Lower lobe of right lung (tissue), 2 donors: ENCODE results near the gene CACNA1E. TPM values are rescaled to one million over a fixed set of nuclear protein-coding genes. Genes with fewer than 3 reads are reported as not detected.

Experiments
- ATAC-seq, 2 donors: fragments of 200-7000 bp; cut with Tn5 transposase; one replicate each; pipeline ENCODE4 v1.9.1; 2020 to 2022; ENCODE audit warnings: mild to moderate bottlenecking in 2 of 2, moderate library complexity in 2 of 2
- DNase-seq: peaks from one replicate; pipeline ENCODE4 v3.0.0-alpha.2; 2020
- H3K27ac ChIP-seq: fragments of 200-600 bp; one replicate; pipeline ENCODE4 v1.8.0; 2022
- H3K27me3 ChIP-seq: fragments of 200-600 bp; one replicate; pipeline ENCODE4 v1.8.0; 2022; ENCODE audit warnings: low read depth
- H3K36me3 ChIP-seq: fragments of 200-600 bp; one replicate; pipeline ENCODE4 v1.8.0; 2022; ENCODE audit warnings: mild to moderate bottlenecking
- H3K4me1 ChIP-seq: fragments of 200-600 bp; one replicate; pipeline ENCODE4 v1.8.0; 2022
- H3K4me3 ChIP-seq: fragments of 200-600 bp; one replicate; pipeline ENCODE4 v1.8.0; 2022; ENCODE audit warnings: mild to moderate bottlenecking
- H3K9me3 ChIP-seq: fragments of 200-600 bp; one replicate; pipeline ENCODE4 v1.8.0; 2022
- intact Hi-C: fragments of 100-400 bp; cut with DNase I; formaldehyde crosslinking; loops from one replicate; pipeline ENCODE4 v1.11.0; 2022
- total RNA-seq: library from RNA; stranded (reverse); fragmentation: NEBNext Ultra II Directional; extraction: Animal tissue kit (Norgen Biotek cat#: 25700); gene quantifications from one replicate; pipeline ENCODE4 v1.2.1, GENCODE V29; 2021
- TF ChIP-seq, protein P1 (sequence below): fragments of 200-600 bp; IDR thresholded peaks from one replicate; pipeline ENCODE4 v1.8.0; 2022; ENCODE audit warnings: antibody characterized with exemption, mild to moderate bottlenecking
- donor health status: DM: no; HTN: yes; CAD: no; lungs with severe emphysema.

The CACNA1E gene
- total RNA-seq, 1 donor from 2014 or later: 0.27 TPM

DNA sequence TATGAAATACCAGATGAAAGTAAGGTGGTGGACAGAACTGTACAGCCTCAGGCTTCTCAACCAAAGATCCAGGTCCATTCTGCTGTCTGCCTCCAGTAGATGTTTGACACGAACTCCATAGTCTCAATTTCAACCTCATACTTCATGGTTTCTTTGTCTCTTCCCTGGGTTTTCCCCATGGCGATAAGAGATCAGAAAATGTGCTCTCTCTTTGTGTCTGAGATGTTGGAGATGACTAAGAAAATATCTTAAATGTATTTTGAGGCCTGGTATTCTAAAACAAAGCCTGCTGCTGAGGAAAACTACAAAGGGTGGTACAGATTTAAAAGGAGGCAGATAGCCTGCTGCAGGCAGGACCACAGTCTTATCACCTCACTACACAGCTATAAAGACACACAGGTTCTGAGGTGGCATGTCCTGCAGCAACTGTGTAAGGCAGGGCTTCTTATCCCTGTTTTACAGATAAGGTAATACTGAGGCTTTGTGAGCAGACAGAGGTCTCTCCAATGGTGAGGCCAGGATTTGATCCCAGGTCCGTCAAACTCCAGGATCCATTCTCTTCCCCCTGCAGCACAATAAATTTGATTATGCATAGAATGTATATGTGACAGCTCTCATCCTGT, 40.0 kb upstream of the CACNA1E start:
- Histone ChIP-seq H3K27ac (no peak overlapping the region), H3K4me1 (no peaks in the 10 kb centered on the region), H3K9me3 (no peaks in the 10 kb centered on the region), H3K4me3 (no peak overlapping the region), H3K36me3 (no peaks in the 10 kb centered on the region), H3K27me3 (no peaks in the 10 kb centered on the region)
- TF ChIP-seq, protein P1, sequence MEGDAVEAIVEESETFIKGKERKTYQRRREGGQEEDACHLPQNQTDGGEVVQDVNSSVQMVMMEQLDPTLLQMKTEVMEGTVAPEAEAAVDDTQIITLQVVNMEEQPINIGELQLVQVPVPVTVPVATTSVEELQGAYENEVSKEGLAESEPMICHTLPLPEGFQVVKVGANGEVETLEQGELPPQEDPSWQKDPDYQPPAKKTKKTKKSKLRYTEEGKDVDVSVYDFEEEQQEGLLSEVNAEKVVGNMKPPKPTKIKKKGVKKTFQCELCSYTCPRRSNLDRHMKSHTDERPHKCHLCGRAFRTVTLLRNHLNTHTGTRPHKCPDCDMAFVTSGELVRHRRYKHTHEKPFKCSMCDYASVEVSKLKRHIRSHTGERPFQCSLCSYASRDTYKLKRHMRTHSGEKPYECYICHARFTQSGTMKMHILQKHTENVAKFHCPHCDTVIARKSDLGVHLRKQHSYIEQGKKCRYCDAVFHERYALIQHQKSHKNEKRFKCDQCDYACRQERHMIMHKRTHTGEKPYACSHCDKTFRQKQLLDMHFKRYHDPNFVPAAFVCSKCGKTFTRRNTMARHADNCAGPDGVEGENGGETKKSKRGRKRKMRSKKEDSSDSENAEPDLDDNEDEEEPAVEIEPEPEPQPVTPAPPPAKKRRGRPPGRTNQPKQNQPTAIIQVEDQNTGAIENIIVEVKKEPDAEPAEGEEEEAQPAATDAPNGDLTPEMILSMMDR: no peak
- intact Hi-C loops: no loop called here
- ATAC-seq (no peak), DNase-seq (no peak)

DNA sequence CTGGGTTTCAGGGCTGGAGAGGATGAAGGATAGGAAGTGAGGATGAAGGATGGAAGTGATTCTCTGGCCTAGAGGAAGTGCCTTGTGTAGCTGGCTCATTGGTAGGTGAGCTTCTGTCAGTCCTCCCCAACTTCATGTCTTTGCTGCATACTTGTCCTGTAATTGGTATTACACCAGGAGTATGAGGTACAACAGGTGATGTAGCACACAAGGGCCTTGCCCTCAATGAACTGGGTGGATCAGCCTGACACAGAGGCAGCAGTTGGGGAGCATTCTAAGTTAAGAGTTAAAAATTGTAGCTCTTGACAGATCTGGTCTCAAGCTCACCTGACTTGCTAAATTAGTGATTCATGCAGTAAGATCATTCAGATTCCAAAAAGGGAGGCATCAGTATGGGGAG, 37.9 kb upstream of the CACNA1E start:
- Histone ChIP-seq H3K27me3 (no peaks in the 10 kb centered on the region), H3K4me1 (no peaks in the 10 kb centered on the region), H3K27ac (no peak overlapping the region), H3K4me3 (no peak overlapping the region), H3K36me3 (no peaks in the 10 kb centered on the region), H3K9me3 (no peaks in the 10 kb centered on the region)
- no peak for ATAC-seq
- TF ChIP-seq, protein P1: no peak
- intact Hi-C loops: no loop called here
- DNase-seq: no peak

DNA sequence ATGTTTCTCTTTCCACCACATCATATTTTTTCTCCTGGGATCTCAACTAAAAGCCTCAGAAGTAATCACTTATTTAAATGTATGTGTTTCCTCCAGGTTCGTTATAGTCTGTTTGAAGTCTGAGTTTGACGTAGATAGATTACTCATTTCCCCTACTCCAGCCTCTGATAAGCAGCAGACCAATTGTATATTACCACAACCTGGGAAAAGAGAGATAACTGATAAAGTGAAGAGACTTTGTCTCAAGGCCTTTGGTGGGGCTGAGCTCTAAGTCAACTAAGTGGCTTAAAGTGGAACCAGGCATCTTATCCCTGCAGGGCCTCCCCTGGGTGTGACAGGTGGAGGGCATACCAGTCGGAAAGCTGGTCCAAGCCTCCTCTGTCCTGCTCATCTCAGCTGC, 34.9 kb upstream of the CACNA1E start:
- intact Hi-C loops: no loop called here
- H3K4me3 ChIP-seq: no peak overlapping the region
- no peaks in the 10 kb centered on the region for H3K27me3 ChIP-seq
- TF ChIP-seq, protein P1: no peak
- no peak for ATAC-seq
- no peaks in the 10 kb centered on the region for H3K4me1 ChIP-seq
- H3K9me3 ChIP-seq: no peaks in the 10 kb centered on the region
- DNase-seq: no peak
- H3K27ac ChIP-seq: no peak overlapping the region
- no peaks in the 10 kb centered on the region for H3K36me3 ChIP-seq

DNA sequence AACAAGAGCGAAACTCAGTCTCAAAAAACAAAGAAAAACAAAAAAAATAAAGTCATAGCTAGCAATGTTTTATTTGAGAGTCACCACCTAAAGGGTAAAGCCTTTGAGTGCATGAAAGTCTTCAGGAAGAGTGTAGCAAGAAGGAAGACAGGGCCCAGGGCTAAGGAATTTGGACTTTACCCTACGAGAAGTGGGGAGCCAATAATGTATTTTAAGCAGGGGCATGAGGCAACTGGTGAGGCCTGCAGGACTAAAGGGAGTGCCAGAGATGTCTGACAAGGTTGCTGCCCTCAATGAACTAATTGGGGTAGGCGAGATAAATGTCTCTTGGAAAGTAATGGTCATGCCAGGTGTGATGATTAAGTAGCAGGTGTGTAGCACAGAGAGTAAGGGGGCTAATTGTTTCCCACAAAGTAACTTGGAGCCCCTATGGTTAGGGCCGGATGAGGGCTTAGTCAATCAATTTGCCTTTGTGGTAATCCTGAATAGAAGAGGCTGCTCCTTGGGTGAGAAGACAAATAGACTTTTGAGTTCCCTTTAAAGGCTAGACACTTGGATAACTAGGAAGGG, 31.6 kb upstream of the CACNA1E start:
- TF ChIP-seq, protein P1: no peak
- DNase-seq (no peak), ATAC-seq (no peak)
- no peaks in the 10 kb centered on the region for H3K36me3 ChIP-seq
- H3K9me3 ChIP-seq: no peaks in the 10 kb centered on the region
- H3K4me1 ChIP-seq: no peaks in the 10 kb centered on the region
- no peak overlapping the region for H3K27ac ChIP-seq
- no peak overlapping the region for H3K4me3 ChIP-seq
- intact Hi-C loops: no loop called here
- no peaks in the 10 kb centered on the region for H3K27me3 ChIP-seq

DNA sequence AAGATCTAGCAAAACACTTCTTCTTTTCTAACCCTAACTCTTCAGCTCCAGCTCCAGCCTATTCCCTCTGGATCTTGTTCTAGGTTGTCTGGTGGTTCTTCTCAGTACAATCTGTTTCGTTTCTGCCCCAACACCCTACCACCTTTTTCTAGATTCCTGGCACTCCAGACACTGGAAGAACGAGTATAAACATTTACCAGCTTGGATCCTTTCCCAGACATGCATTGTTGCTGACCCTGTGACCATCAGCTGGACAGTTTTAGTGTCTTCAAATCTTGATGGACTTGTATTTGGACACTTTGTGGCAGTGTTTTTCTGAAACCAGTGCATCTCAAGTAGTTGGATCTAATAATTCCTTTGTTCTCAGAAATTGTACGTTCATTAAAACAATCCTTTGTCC, 30.6 kb upstream of the CACNA1E start:
- ATAC-seq: no peak
- H3K27ac ChIP-seq: no peak overlapping the region
- DNase-seq: no peak
- H3K4me3 ChIP-seq: no peak overlapping the region
- no peaks in the 10 kb centered on the region for H3K36me3 ChIP-seq
- no peaks in the 10 kb centered on the region for H3K27me3 ChIP-seq
- TF ChIP-seq, protein P1: no peak
- no peaks in the 10 kb centered on the region for H3K9me3 ChIP-seq
- no peaks in the 10 kb centered on the region for H3K4me1 ChIP-seq
- intact Hi-C loops: no loop called here
